GM12878 (cell line): Measurements from ENCODE around the gene CTRB1. TPM values are rescaled to one million over a fixed set of nuclear protein-coding genes. Genes with fewer than 3 reads are reported as not detected.

Source experiments
- ATAC-seq: fragments of 200-7000 bp; cut with Tn5 transposase; 3 replicates; pipeline ENCODE4 v1.9.1; 2020; ENCODE audit warnings: mild to moderate bottlenecking, moderate library complexity
- BruUV-seq: library from RNA; stranded (reverse); fragments of 400-500 nt; replicated peaks from 2 replicates; lab custom pipeline; 2021; lab: Mats Ljungman, UMichigan
- CTCF ChIA-PET: fragments of 300-600 bp; sonication (Branson Sonifier 250); formaldehyde crosslinking; extraction: SDS; loops from one replicate; lab custom pipeline; 2021; ENCODE audit warnings: inconsistent platforms; lab: Yijun Ruan, JAX
- POLR2A ChIA-PET: fragments of 350-600 bp; formaldehyde crosslinking; extraction: SDS; loops from one replicate; lab custom pipeline; 2021; ENCODE audit warnings: inconsistent platforms; lab: Charles Lee
- RAD21 ChIA-PET: fragments of 300-600 bp; sonication (Branson Sonifier 250); formaldehyde crosslinking; loops from one replicate; lab custom pipeline; 2023; ENCODE audit warnings: antibody characterized with exemption; ENCODE audit not compliant: unreplicated experiment; lab: Charles Lee
- SMC1A ChIA-PET: fragments of 300-600 bp; sonication (Branson Sonifier 250); formaldehyde crosslinking; loops from one replicate; lab custom pipeline; 2023; ENCODE audit not compliant: unreplicated experiment, uncharacterized antibody; lab: Charles Lee
- DNase-seq: peaks from one replicate; pipeline ENCODE4 v3.0.0-alpha.2; 2011; ENCODE audit warnings: low read depth, low spot score
- FAIRE-seq: peaks from 3 replicates; lab custom pipeline; 2011; peaks lifted over from hg19 to GRCh38; lab: Jason Lieb, UNC
- H2AFZ ChIP-seq: 2 replicates; pipeline ENCODE4 v1.6.0; 2011; ENCODE audit warnings: low read depth, low read length, control low read depth; ENCODE audit not compliant: control insufficient read depth
- H3K27ac ChIP-seq: 2 replicates; pipeline ENCODE4 v1.5.1; 2011; ENCODE audit warnings: control low read depth; ENCODE audit not compliant: control insufficient read depth, insufficient read depth
- H3K27me3 ChIP-seq, 2 experiments: replicated peaks in 1 of 2; 2 replicates each; pipeline versions ENCODE4 v1.6.0 to v1.6.1; 2011; ENCODE audit warnings: low read length in 1 of 2; ENCODE audit not compliant: control insufficient read depth in 2 of 2, insufficient read depth in 2 of 2
- H3K36me3 ChIP-seq, 2 experiments: 2 replicates each; pipeline ENCODE4 v1.5.1; 2011; ENCODE audit warnings: low read length in 1 of 2; ENCODE audit not compliant: control insufficient read depth in 2 of 2, insufficient read depth in 2 of 2
- H3K4me1 ChIP-seq: 2 replicates; pipeline ENCODE4 v1.6.1; 2011; ENCODE audit warnings: mild to moderate bottlenecking, low read length, moderate library complexity, mixed read lengths; ENCODE audit not compliant: control insufficient read depth, insufficient read depth
- H3K4me2 ChIP-seq: 2 replicates; pipeline ENCODE4 v1.6.0; 2011; ENCODE audit warnings: control low read depth; ENCODE audit not compliant: control insufficient read depth, insufficient read depth
- H3K4me3 ChIP-seq: fragments of 200-600 bp; sonication (generic); 2 replicates; pipeline ENCODE4 v1.5.1; 2016
- H3K79me2 ChIP-seq: 2 replicates; pipeline ENCODE4 v1.6.0; 2011; ENCODE audit warnings: low read length; ENCODE audit not compliant: control insufficient read depth, insufficient read depth
- H3K9ac ChIP-seq: 2 replicates; pipeline ENCODE4 v1.8.0; 2011; ENCODE audit warnings: low read length, control low read depth, mixed read lengths; ENCODE audit not compliant: control insufficient read depth, insufficient read depth
- H3K9me3 ChIP-seq: replicated peaks from 3 replicates; pipeline ENCODE4 v1.5.1; 2011; ENCODE audit warnings: mild to moderate bottlenecking, low read length; ENCODE audit not compliant: control insufficient read depth, insufficient read depth
- H4K20me1 ChIP-seq: 2 replicates; pipeline ENCODE4 v1.6.0; 2011; ENCODE audit not compliant: control insufficient read depth, insufficient read depth
- IRF3 ChIP-seq: fragments of 450-650 bp; IDR thresholded peaks from 2 replicates; pipeline ENCODE4 v1.6.1; 2014; ENCODE audit warnings: mild to moderate bottlenecking
- USF1 ChIP-seq: IDR thresholded peaks from 2 replicates; pipeline ENCODE4 v1.6.1; 2011; ENCODE audit warnings: borderline replicate concordance, low read depth, mild to moderate bottlenecking, moderate library complexity, mixed read lengths, low read length; ENCODE audit not compliant: insufficient read depth; ENCODE audit errors: extremely low read length
- ZBTB40 ChIP-seq: fragments of 450-650 bp; IDR thresholded peaks from 2 replicates; pipeline ENCODE4 v1.6.1; 2016; ENCODE audit warnings: mild to moderate bottlenecking, moderate library complexity, borderline replicate concordance
- WGBS: methylation state at CpG from one replicate; pipeline ENCODE4 v1.1.6; 2016; ENCODE audit warnings: low lambda C conversion rate; ENCODE audit not compliant: insufficient replicate concordance, insufficient coverage; ENCODE audit errors: missing lambda C conversion rate; 5-methylcytosine and 5-hydroxymethylcytosine counted together
- in situ Hi-C: fragments of 300-500 bp; cut with MboI; formaldehyde crosslinking; loops from 9 replicates; pipeline ENCODE4 v1.14.3; 2018; ENCODE audit warnings: mixed read lengths
- intact Hi-C: fragments of 100-400 bp; cut with micrococcal nuclease; formaldehyde crosslinking; loops from one replicate; pipeline ENCODE4 v1.14.2; 2022; ENCODE audit not compliant: unreplicated experiment
- polyA plus RNA-seq, 11 experiments: library from polyadenylated mRNA; depleted of rRNA in 4 of 11; unstranded in 6 of 11; stranded (reverse) in 5 of 11; fragments of >200 nt; fragmentation: Nextera tagmentation in 4 of 11; fragmentation: Illumina TruSeq in 1 of 11; extraction: Ambion mirVana in 4 of 11; extraction: Trizol in 1 of 11; gene quantifications; 1 replicate in 1 of 11; 2 replicates in 10 of 11; pipeline versions ENCODE4 v1.2.1 to v1.2.3, GENCODE V29; 2011 to 2016; ENCODE audit warnings: inconsistent platforms in 2 of 11, missing spikeins in 2 of 11, low read depth in 1 of 11
- total RNA-seq, 4 experiments: library from RNA; depleted of rRNA in 3 of 4; stranded (reverse); fragments of >200 nt in 3 of 4; fragmentation: Illumina TruSeq in 1 of 4; extraction: Trizol in 1 of 4; gene quantifications; 2 replicates each; pipeline versions ENCODE4 v1.2.1 to v1.2.3, GENCODE V29; 2013 to 2021

Gene CTRB1
- total and polyA plus RNA-seq, 10 of the 15 experiments (the other 5 are each of a cell fraction or from before 2014, with no cell fraction given) = 0.28 to 4.4 TPM; not detected in 8

DNA sequence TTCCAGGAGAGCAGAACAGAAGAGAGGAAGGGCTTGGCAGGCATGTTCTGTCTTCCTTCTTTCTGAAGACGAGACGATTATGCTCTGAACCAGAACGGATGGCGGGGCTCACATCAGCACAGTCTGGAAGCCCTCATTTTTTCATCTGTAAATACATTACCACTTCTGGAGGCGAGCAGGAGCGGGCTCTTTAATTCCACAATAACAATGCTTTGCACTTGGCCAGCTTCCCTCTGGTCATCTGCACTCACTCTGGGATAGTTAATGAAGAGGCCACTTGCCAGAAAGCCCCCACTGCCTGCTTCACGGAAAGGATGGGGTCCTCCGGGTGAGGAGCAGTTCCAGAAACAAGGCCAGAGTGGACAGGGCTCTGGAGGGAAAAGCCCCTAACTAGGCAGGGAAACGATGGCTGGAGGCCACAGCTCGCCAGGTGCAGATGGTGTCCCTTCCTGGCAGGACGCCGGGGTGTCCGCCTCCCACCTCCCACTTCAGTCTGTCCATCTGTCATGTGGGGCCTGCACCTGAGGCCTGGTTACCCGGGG is 45.7 kb downstream of the CTRB1 start:
- Histone ChIP-seq H3K27ac (no peak overlapping the region), H3K9me3 (no peaks in the 10 kb centered on the region; the same call in 2 of the 3 replicates), H3K79me2 (peaks cover 9% of the 10 kb centered on the region), H3K4me3 (peak overlapping the region; percentile 96), H3K4me1 (peaks cover 8% of the 10 kb centered on the region; the same call in 1 of the 2 replicates), H3K4me2 (peak overlapping the region; percentile 82), H3K36me3 (no peaks in the 10 kb centered on the region), H4K20me1 (no peaks in the 10 kb centered on the region), H3K9ac (peak overlapping the region; percentile 87), H3K27me3 (no peaks in the 10 kb centered on the region; a peak in 1 of 4 replicates), H2AFZ (no peak overlapping the region)
- WGBS = 58% methylated on average over 14 of the region's 14 CpGs
- POLR2A ChIA-PET = no interaction called here
- TF ChIP-seq IRF3 (no peak), USF1 (no peak), ZBTB40 (no peak)
- FAIRE-seq (no peak), DNase-seq (no peak), ATAC-seq (no peak)
- SMC1A ChIA-PET = no interaction called here
- RAD21 ChIA-PET = no interaction called here
- in situ Hi-C loops (no loop called here), intact Hi-C loops (no loop called here)
- no TSS peak for BruUV-seq
- CTCF ChIA-PET = no interaction called here
